ENCODE results near the gene NCOA3. TPM values are rescaled to one million over a fixed set of nuclear protein-coding genes. Genes with fewer than 3 reads are reported as not detected.

Gene NCOA3
- total and polyA plus RNA-seq, 2 of the 8 experiments (the other 6 are each of a cell fraction or from before 2014, with no cell fraction given), result 7.9 to 24.7 TPM

DNA sequence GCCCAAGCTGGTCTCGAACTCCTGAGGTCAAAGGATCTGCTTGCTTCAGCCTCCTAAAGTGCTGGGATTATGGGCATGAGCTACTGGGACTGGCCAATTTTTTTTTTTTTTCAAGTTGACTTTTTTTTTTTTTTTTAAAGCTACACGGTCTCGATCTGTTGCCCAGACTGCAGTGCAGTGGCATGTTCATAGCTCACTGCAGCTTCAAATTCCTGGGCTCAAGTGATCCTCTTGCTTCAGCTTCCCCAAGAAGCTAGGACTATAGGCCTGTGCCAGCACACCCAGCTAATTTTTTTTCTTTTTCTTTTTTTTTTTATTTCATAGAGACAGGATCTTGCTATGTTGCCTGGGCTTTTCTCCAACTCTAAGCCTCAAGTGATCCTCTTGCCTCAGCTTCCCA, 59.5 kb downstream of the NCOA3 start:
- Histone ChIP-seq H3K9me3 (ENCODE audit: insufficient read depth in 2 of 2, low read depth in 1 of 2, low read length in 1 of 2) (no peaks in the 10 kb centered on the region), H3K14ac (ENCODE audit: insufficient read length) (no peak overlapping the region), H2AFZ (ENCODE audit: low read length) (no peak overlapping the region), H3K4ac (replicated peaks; ENCODE audit: insufficient read length, low read depth, low read length) (no peak overlapping the region), H3K36me3 (ENCODE audit: control insufficient read depth in 2 of 4, insufficient read depth in 4 of 4, low read length in 3 of 4) (no peaks in the 10 kb centered on the region), H2BK15ac (ENCODE audit: low read length) (no peak overlapping the region), H4K8ac (ENCODE audit: extremely low read depth, insufficient read depth, low read length) (no peak overlapping the region), H3K9ac (replicated peaks in 1 of 4; ENCODE audit: extremely low read depth in 1 of 4, low read depth in 3 of 4, low read length in 3 of 4) (no peak overlapping the region), H3K18ac (ENCODE audit: extremely low read depth, low read length) (no peak overlapping the region), H3K4me3 (ENCODE audit: extremely low read depth in 1 of 4, insufficient read depth in 2 of 4, low read depth in 3 of 4, low read length in 4 of 4) (no peak overlapping the region), H4K91ac (replicated peaks; ENCODE audit: insufficient read length, low read length) (no peak overlapping the region), H3K4me1 (replicated peaks in 1 of 4; ENCODE audit: control insufficient read depth in 3 of 4, insufficient read depth in 4 of 4, low read length in 3 of 4) (peaks cover 2 to 14% (median 8%) of the 10 kb centered on the region in 4 experiments; a peak in 5 of 7 replicates), H3K27ac (ENCODE audit: low read depth, low read length) (no peak overlapping the region), H3K79me1 (ENCODE audit: low read depth, low read length) (peaks cover 7% of the 10 kb centered on the region), H4K5ac (ENCODE audit: insufficient read length, low read depth, low read length) (no peak overlapping the region), H2BK5ac (ENCODE audit: low read depth, low read length) (no peak overlapping the region), H3K79me2 (ENCODE audit: control insufficient read depth in 1 of 2, insufficient read depth in 2 of 2, low read length in 2 of 2) (peaks cover 9 to 81% of the 10 kb centered on the region in 2 experiments), H2BK12ac (ENCODE audit: low read depth, low read length) (no peak overlapping the region), H3K4me2 (ENCODE audit: insufficient read depth in 1 of 2, low read depth in 2 of 2, low read length in 2 of 2) (no peak overlapping the region), H3K56ac (replicated peaks; ENCODE audit: insufficient read length, low read depth, low read length) (no peak overlapping the region), H4K20me1 (replicated peaks in 1 of 2; ENCODE audit: control insufficient read depth in 1 of 2, insufficient read depth in 2 of 2, low read length in 2 of 2) (no peaks in the 10 kb centered on the region), H2BK20ac (ENCODE audit: low read length) (no peak overlapping the region), H2AK5ac (ENCODE audit: low read depth, low read length) (no peak overlapping the region), H3K23ac (ENCODE audit: insufficient read length) (no peak overlapping the region), H3K27me3 (replicated peaks in 1 of 4; ENCODE audit: control insufficient read depth in 3 of 4, extremely low read depth in 1 of 4, insufficient read depth in 3 of 4, low read length in 3 of 4) (no peaks in the 10 kb centered on the region), H3K23me2 (ENCODE audit: low read depth, low read length) (no peaks in the 10 kb centered on the region), H2BK120ac (replicated peaks; ENCODE audit: low read depth, low read length) (no peak overlapping the region)
- CTCF ChIA-PET (ENCODE audit: partially characterized antibody), result interaction anchor here (0.6 to 1.6 kb wide), 5 partner anchors 16 to 238 kb away, joined by 3 to 6 read pairs (median 3); no protein-coding TSS in a partner anchor
- POLR2A ChIA-PET (ENCODE audit: partially characterized antibody), result no interaction called here
- DNase-seq (ENCODE audit: low read depth in 1 of 2, low spot score in 2 of 2) (no peak), FAIRE-seq (no peak)
- 85% methylated on average over 3 of the region's 3 CpGs; no CpG with 5 or more reads in 1 of the 2 experiments for WGBS, 2 experiments (ENCODE audit: extremely low coverage in 1 of 2, insufficient coverage in 1 of 2, insufficient read length in 1 of 2, insufficient replicate concordance in 2 of 2, low coverage in 1 of 2, low lambda C conversion rate in 2 of 2, missing lambda C conversion rate in 1 of 2)
- TF ChIP-seq SP4 (IDR thresholded peaks at IDR 0.05; ENCODE audit: low read length) (no peak), MAFK (IDR thresholded peaks at IDR 0.05; ENCODE audit: low read depth, low read length) (no peak), CHD1 (IDR thresholded peaks at IDR 0.05; ENCODE audit: low read depth, low read length) (no peak)
- TF ChIP-seq, protein P1, sequence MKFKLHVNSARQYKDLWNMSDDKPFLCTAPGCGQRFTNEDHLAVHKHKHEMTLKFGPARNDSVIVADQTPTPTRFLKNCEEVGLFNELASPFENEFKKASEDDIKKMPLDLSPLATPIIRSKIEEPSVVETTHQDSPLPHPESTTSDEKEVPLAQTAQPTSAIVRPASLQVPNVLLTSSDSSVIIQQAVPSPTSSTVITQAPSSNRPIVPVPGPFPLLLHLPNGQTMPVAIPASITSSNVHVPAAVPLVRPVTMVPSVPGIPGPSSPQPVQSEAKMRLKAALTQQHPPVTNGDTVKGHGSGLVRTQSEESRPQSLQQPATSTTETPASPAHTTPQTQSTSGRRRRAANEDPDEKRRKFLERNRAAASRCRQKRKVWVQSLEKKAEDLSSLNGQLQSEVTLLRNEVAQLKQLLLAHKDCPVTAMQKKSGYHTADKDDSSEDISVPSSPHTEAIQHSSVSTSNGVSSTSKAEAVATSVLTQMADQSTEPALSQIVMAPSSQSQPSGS (IDR thresholded peaks at IDR 0.05; ENCODE audit: low read length), result no peak
